GM23248 (cell line): ENCODE measurements around the gene WDR27. TPM values are rescaled to one million over a fixed set of nuclear protein-coding genes. Genes with fewer than 3 reads are reported as not detected.

Experiments used
- DNase-seq: peaks from one replicate; pipeline ENCODE4 v3.0.0-alpha.2; 2015
- H2AFZ ChIP-seq: fragments of 200-600 bp; sonication (generic); 2 replicates; pipeline ENCODE4 v1.6.1; 2016; ENCODE audit warnings: antibody characterized with exemption
- H3F3A ChIP-seq: fragments of 200-600 bp; sonication (generic); 2 replicates; pipeline ENCODE4 v1.6.1; 2016; ENCODE audit warnings: mild to moderate bottlenecking, antibody characterized with exemption, mixed run types; ENCODE audit not compliant: insufficient read depth
- H3K27ac ChIP-seq: fragments of 200-600 bp; sonication (generic); 2 replicates; pipeline ENCODE4 v1.5.1; 2016; ENCODE audit warnings: mild to moderate bottlenecking
- H3K27me3 ChIP-seq: fragments of 200-600 bp; sonication (generic); replicated peaks from 2 replicates; pipeline ENCODE4 v1.6.1; 2016; ENCODE audit warnings: mild to moderate bottlenecking; ENCODE audit not compliant: insufficient read depth
- H3K36me3 ChIP-seq: fragments of 200-600 bp; sonication (generic); 2 replicates; pipeline ENCODE4 v1.6.1; 2016; ENCODE audit warnings: low read depth, mild to moderate bottlenecking
- H3K4me1 ChIP-seq: fragments of 200-600 bp; sonication (generic); 2 replicates; pipeline ENCODE4 v1.6.1; 2016; ENCODE audit warnings: mild to moderate bottlenecking; ENCODE audit not compliant: insufficient read depth
- H3K4me2 ChIP-seq: fragments of 200-600 bp; sonication (generic); one replicate; pipeline ENCODE4 v1.6.1; 2016; ENCODE audit warnings: mild to moderate bottlenecking; ENCODE audit not compliant: unreplicated experiment
- H3K4me3 ChIP-seq: fragments of 200-600 bp; sonication (generic); 2 replicates; pipeline ENCODE4 v1.5.1; 2016; ENCODE audit warnings: mild to moderate bottlenecking
- H3K79me2 ChIP-seq: fragments of 200-600 bp; sonication (generic); 2 replicates; pipeline ENCODE4 v1.6.1; 2016; ENCODE audit warnings: mild to moderate bottlenecking; ENCODE audit not compliant: insufficient read depth
- H3K9ac ChIP-seq: fragments of 200-600 bp; sonication (generic); 2 replicates; pipeline ENCODE4 v1.6.1; 2016; ENCODE audit warnings: mild to moderate bottlenecking
- H3K9me2 ChIP-seq: fragments of 200-600 bp; sonication (generic); 2 replicates; pipeline ENCODE4 v1.6.1; 2016; ENCODE audit warnings: mixed run types, mild to moderate bottlenecking, moderate library complexity; ENCODE audit not compliant: insufficient read depth
- H3K9me3 ChIP-seq: fragments of 200-600 bp; sonication (generic); one replicate; pipeline ENCODE4 v1.6.1; 2017; ENCODE audit warnings: low read depth
- H4K20me1 ChIP-seq: fragments of 200-600 bp; sonication (generic); 2 replicates; pipeline ENCODE4 v1.6.0; 2016; ENCODE audit not compliant: insufficient read depth
- EZH2 ChIP-seq: fragments of 200-600 bp; sonication (generic); IDR thresholded peaks from 2 replicates; pipeline ENCODE4 v1.6.1; 2018; ENCODE audit warnings: antibody characterized with exemption, mild to moderate bottlenecking; ENCODE audit not compliant: insufficient read depth, poor library complexity, severe bottlenecking
- EZH2phosphoT487 ChIP-seq: fragments of 200-600 bp; sonication (generic); IDR thresholded peaks from 2 replicates; pipeline ENCODE4 v1.6.1; 2018; ENCODE audit warnings: antibody characterized with exemption, moderate library complexity, mild to moderate bottlenecking, low read depth; ENCODE audit not compliant: insufficient read depth
- WGBS, 2 experiments: methylation state at CpG; one replicate each; pipeline ENCODE4 v1.1.6; 2015 to 2017; ENCODE audit warnings: low lambda C conversion rate in 2 of 2, low coverage in 1 of 2; ENCODE audit errors: missing lambda C conversion rate in 2 of 2; 5-methylcytosine and 5-hydroxymethylcytosine counted together
- in situ Hi-C: fragments of 300-500 bp; cut with MboI; formaldehyde crosslinking; loops from 2 replicates; pipeline ENCODE4 v1.15.0; 2020
- polyA plus RNA-seq: library from polyadenylated mRNA; unstranded; fragments of >200 nt; fragmentation: Nextera tagmentation; extraction: Ambion mirVana; gene quantifications from 2 replicates; pipeline ENCODE4 v1.2.1, GENCODE V29; 2016
- total RNA-seq: library from RNA; depleted of rRNA; stranded (reverse); fragments of >200 nt; shearing (Covaris generic); gene quantifications from 2 replicates; pipeline ENCODE4 v1.2.3, GENCODE V29; 2014

The WDR27 gene
- total and polyA plus RNA-seq, 2 experiments from 2014 or later, result 9.2 to 9.3 TPM

DNA sequence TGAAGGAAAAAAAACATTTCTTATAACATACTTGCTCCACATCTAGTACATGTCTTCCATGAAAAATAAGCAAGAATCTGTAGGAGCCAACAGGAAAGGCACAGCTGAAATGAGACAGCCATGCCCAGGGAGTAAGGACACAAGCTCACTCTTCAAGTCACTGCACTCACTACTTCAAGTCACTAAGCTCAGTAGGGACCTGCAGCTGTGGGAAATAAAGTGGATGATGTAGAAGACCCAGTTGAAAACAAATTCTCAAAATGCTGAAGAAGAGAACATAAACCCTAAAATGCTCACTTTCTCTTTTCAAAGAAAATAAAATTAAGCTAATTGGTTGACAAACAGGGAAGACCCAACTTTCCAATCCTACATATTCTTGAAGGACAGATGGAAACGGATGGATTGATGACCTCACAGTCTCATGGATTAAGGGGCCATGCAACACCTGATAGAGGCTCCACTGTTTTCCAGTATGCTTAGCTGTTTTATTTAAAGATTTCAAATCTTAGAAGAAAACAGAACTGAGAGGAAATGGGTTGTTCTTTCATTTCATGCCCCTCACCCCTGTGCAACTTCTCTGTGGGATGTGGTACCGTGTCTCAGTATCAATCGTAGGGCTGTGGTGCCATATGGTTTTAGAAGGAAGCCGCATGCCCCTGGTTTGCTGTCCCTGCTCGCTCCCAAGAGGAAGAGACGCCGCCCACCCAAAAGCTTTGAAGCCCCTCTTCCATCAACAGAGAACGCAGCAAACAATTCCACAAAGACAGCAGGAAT, 133.3 kb downstream of the WDR27 start:
- in situ Hi-C loops, result no loop called here
- no peaks in the 10 kb centered on the region for H3K9me2 ChIP-seq
- DNase-seq, result no peak
- H3K4me3 ChIP-seq, result no peak overlapping the region
- no peaks in the 10 kb centered on the region for H3K27me3 ChIP-seq
- H3K79me2 ChIP-seq, result no peaks in the 10 kb centered on the region
- WGBS, 2 experiments, result 94 to 95% methylated on average over 8 of the region's 8 CpGs
- H3K4me2 ChIP-seq, result no peak overlapping the region
- H3K27ac ChIP-seq, result no peak overlapping the region
- H2AFZ ChIP-seq, result no peak overlapping the region
- H3K9me3 ChIP-seq, result no peaks in the 10 kb centered on the region
- TF ChIP-seq EZH2phosphoT487 (no peak), EZH2 (no peak)
- peaks cover 12% of the 10 kb centered on the region for H3K4me1 ChIP-seq
- no peaks in the 10 kb centered on the region for H4K20me1 ChIP-seq
- no peaks in the 10 kb centered on the region for H3K36me3 ChIP-seq
- H3F3A ChIP-seq, result no peaks in the 10 kb centered on the region
- no peak overlapping the region for H3K9ac ChIP-seq

DNA sequence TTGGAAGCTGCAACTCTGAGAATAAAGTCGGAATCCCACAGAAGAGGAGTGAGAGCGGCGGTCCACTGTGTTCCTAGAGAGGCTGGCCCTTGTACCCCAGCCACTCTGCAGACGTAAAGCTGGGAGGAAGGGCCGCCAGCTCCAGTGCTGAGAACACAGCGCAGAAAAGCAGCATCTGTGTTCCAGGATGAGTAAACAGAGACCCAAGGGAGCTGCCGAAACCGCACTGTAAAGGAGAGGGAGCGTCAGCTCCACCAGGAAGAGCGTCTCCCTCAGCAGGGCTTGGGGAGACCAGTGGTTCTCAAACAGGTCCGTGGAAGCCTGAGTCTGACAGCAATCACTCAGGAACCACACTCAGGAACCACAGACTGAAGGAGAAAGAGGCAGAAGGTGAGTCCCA, 134.0 kb downstream of the WDR27 start:
- Histone ChIP-seq H3K9me2 (no peaks in the 10 kb centered on the region), H3K27ac (no peak overlapping the region), H3K4me1 (peaks cover 12% of the 10 kb centered on the region), H3K79me2 (no peaks in the 10 kb centered on the region), H3F3A (no peaks in the 10 kb centered on the region), H3K4me3 (no peak overlapping the region), H3K4me2 (no peak overlapping the region), H3K9ac (no peak overlapping the region), H3K9me3 (no peaks in the 10 kb centered on the region), H4K20me1 (no peaks in the 10 kb centered on the region), H2AFZ (no peak overlapping the region), H3K36me3 (no peaks in the 10 kb centered on the region), H3K27me3 (no peaks in the 10 kb centered on the region)
- 89 to 90% methylated on average over 11 of the region's 11 CpGs for WGBS, 2 experiments
- TF ChIP-seq EZH2, result no peak
- TF ChIP-seq EZH2phosphoT487, result no peak
- in situ Hi-C loops, result no loop called here
- DNase-seq, result no peak

DNA sequence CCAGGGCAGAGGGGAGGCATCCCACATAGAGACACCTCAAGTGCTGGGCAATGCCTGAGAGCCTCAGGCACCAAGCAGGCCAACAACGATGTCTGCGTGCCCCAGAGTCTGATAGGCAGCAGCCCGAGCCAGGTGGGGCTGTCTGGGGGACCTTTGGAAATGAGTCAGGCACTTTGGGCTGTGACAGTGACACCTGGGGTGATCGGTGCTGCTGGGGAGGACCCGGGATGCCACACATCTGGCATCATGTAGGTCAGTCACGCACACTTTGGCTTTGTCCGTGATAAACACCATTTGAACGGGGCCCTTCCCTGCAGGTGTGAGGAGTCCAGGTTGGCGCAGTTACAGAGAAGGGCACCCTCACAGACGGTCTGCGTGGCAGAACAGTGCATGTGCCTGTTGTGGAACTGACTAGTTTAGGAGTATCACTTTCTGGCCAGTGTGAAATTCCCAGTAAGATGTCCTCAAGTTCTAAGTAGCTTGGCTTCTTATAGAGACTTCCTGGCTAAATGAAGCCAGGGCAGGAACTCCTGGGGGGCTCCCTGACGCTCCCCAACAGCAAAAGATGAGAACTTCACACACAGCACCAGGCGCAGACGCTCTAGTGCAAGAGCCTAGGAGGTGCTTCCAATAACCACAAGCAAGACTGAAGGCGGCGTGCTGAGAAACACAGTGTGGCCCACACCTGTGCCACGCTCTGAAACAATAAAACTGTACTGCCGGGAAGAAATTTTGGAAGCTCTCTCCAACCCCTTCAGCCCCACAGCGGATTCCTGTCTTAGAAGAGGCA, 134.7 kb downstream of the WDR27 start:
- no peaks in the 10 kb centered on the region for H4K20me1 ChIP-seq
- H3K9me3 ChIP-seq, result no peaks in the 10 kb centered on the region
- H3F3A ChIP-seq, result no peaks in the 10 kb centered on the region
- no peak for DNase-seq
- H3K9me2 ChIP-seq, result no peaks in the 10 kb centered on the region
- H3K79me2 ChIP-seq, result no peaks in the 10 kb centered on the region
- peaks cover 12% of the 10 kb centered on the region for H3K4me1 ChIP-seq
- H3K9ac ChIP-seq, result no peak overlapping the region
- H3K4me2 ChIP-seq, result no peak overlapping the region
- H3K36me3 ChIP-seq, result no peaks in the 10 kb centered on the region
- 90 to 91% methylated on average over 19 of the region's 19 CpGs for WGBS, 2 experiments
- TF ChIP-seq EZH2phosphoT487 (no peak), EZH2 (no peak)
- no peak overlapping the region for H3K4me3 ChIP-seq
- no peak overlapping the region for H2AFZ ChIP-seq
- in situ Hi-C loops, result no loop called here
- H3K27ac ChIP-seq, result no peak overlapping the region
- H3K27me3 ChIP-seq, result no peaks in the 10 kb centered on the region

DNA sequence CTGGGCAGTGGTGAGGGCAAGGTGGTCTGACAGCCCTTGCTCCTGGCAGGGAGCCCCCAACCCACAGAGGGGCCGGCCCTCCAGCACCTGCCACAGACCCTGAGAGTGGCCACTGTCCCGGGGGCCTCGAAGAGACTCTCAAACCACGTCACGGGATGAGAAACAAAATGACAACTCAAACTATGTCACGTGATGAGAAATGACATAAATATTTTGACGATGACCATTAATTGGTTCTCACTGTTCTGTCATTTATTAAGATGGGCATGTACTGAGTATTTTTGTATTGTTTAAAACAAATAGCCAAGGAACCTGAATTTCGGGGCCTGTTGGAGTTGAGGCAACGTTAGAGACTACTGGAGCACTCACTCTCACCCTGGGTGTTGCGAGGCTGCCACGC, 135.5 kb downstream of the WDR27 start:
- H3K27me3 ChIP-seq, result no peaks in the 10 kb centered on the region
- TF ChIP-seq EZH2 (no peak), EZH2phosphoT487 (no peak)
- no peaks in the 10 kb centered on the region for H4K20me1 ChIP-seq
- WGBS, 2 experiments, result 86% methylated on average over 11 of the region's 11 CpGs
- DNase-seq, result no peak
- no peak overlapping the region for H3K27ac ChIP-seq
- H3K9me2 ChIP-seq, result no peaks in the 10 kb centered on the region
- 0 out of 2 replicates have a peak, but pooled peaks cover 5% of the 10 kb centered on the region for H3F3A ChIP-seq
- H3K9me3 ChIP-seq, result peaks cover 4% of the 10 kb centered on the region
- H3K79me2 ChIP-seq, result no peaks in the 10 kb centered on the region
- H3K4me1 ChIP-seq, result peaks cover 8% of the 10 kb centered on the region
- no peak overlapping the region for H2AFZ ChIP-seq
- H3K36me3 ChIP-seq, result no peaks in the 10 kb centered on the region
- H3K4me2 ChIP-seq, result no peak overlapping the region
- H3K4me3 ChIP-seq, result no peak overlapping the region
- in situ Hi-C loops, result no loop called here
- no peak overlapping the region for H3K9ac ChIP-seq
